Stimulated activated CD4-positive, alpha-beta T cell treated with anti-CD3 and anti-CD28 coated beads, Interleukin-1b, Interleukin-23, amount 100 ng/mL, for 4 hours (primary cell): ENCODE results near the gene EPHB6.

Experiments used
- DNase-seq, 2 donors: peaks; one replicate each; pipeline ENCODE4 v3.0.0-alpha.2; 2020; ENCODE audit warnings: low read depth in 2 of 2

Gene EPHB6

DNA sequence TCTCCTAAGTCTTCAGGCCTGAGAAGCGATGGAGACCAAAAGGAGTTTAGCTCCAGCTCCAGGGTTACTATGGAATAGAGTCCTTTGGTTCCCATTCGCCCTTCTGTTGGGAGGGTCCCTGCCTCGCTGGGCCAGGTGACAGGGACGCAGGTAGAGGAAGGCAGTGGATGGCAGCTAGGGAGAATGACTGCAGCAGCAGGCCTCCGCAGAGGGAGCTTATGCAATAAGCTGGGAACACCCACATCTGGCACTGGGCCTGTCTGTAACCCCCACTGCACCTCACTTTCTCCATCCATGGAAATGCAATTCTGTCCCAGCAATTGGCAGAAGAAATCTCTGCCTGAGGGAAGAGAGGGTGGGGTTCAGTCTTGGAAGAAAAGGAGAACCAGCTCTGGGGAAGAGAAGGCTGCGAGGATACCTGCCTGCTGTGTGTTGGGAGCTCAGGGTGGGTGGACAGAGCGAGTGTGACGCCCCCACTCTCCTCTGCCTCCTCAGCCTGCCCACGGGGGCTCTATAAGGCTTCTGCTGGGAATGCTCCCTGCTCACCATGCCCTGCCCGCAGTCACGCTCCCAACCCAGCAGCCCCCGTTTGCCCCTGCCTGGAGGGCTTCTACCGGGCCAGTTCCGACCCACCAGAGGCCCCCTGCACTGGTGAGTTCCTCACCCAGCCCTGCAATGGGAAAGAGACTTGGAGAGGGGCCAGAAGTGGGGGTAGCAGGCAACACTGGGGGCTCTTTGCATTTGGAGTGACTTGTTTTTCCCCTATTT is 10.3 kb downstream of the EPHB6 start:
- no peak for DNase-seq

DNA sequence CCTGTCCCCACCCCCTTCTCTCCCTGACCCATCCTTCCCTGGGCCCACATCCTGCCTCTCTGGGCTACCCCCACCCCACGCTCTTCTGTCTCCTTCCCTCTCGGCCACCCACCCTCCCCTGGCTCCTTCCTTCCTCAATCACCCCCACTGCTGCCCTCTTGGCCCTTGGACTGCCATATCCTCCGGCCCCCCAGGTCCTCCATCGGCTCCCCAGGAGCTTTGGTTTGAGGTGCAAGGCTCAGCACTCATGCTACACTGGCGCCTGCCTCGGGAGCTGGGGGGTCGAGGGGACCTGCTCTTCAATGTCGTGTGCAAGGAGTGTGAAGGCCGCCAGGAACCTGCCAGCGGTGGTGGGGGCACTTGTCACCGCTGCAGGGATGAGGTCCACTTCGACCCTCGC is 10.9 kb downstream of the EPHB6 start:
- no peak for DNase-seq

DNA sequence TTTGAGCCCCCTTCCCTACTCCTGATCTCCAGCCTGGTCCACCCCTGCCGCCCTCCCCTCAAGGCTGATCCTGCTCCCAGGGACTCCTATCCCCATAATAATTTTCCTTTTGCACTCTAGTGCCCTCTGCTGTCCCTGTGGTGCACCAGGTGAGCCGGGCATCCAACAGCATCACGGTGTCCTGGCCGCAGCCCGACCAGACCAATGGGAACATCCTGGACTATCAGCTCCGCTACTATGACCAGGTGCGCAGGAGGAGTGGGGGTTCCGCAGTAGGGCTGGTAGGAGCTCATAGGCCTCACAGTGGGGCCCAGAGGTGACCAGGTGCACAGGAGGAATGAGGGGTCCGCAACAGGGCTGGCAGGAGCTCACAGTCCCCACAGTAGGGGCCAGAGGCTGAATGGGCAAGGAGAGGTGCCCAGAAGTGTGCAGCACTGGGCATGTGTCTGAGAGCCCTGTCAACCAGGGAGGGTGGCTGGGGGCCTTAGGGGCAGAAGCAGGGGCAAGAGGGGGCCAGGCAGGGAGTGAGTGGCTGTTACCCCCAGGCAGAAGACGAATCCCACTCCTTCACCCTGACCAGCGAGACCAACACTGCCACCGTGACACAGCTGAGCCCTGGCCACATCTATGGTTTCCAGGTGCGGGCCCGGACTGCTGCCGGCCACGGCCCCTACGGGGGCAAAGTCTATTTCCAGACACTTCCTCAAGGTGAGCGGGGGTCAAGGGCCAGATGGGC is 11.7 kb downstream of the EPHB6 start:
- peak in 1 of 2 donors; percentile 15 for DNase-seq

DNA sequence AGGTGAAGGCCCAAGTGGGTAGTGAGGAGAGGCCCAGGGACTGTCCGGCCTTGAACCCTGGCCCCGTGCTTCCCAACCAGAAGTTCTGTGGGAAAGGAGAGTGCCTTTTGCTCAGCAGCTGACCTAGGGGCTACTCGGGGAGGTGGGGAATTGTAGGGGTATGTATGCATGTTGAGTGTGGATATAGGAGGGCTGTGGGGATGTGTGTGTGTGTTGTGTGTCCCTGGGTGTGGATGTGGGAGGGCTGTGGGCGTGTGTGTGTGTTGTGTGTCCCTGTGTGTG is 12.2 kb downstream of the EPHB6 start:
- no peak for DNase-seq

DNA sequence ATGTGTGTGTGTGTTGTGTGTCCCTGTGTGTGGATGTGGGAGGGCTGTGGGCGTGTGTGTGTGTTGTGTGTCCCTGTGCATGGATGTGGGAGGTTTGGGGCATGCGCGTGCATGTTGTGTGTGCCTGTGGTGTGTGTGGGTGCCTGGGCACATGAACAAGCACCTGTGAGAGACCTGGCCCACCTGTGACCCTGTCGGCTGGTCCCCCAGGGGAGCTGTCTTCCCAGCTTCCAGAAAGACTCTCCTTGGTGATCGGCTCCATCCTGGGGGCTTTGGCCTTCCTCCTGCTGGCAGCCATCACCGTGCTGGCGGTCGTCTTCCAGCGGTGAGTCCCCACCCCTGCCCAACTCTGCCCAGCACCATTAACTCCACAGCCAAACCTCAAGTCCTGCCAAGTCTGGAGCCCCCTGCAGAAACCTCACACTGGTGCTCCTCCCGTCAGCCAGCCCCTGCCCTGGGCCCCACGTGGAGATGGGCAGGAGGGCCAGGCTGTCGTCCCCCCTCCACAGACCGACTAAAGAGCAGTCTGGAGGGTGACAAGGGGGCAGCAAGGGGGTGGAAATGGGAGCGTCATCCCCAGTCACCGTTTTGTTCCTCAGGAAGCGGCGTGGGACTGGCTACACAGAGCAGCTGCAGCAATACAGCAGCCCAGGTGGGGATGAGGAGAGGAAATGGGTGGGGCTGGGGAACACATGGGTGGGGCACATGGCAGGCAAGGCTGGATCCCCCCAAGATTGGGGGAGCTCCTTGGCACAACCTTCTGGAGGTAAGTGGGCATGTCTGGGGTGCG is 12.7 kb downstream of the EPHB6 start:
- DNase-seq: no peak

DNA sequence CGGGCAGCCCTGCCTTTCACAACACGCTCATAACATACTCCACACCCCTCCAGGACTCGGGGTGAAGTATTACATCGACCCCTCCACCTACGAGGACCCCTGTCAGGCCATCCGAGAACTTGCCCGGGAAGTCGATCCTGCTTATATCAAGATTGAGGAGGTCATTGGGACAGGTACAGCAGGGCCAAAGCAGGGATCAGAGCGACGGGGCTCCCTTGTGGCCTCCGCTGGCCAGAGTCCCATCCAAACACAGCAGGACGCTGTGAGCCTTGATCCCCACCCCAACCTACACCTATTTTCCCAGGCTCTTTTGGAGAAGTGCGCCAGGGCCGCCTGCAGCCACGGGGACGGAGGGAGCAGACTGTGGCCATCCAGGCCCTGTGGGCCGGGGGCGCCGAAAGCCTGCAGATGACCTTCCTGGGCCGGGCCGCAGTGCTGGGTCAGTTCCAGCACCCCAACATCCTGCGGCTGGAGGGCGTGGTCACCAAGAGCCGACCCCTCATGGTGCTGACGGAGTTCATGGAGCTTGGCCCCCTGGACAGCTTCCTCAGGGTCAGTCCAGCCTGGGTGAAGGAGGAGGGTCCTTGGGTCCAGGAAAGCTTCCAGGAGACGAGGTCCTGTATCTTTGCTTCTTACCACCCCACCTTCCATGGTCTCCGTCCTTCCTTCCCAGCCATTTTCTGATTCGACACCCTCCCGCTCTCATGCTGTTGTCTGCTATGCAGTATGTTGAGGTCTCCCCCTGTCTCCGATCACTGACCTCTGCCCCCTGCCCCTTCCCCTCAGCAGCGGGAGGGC is 13.5 kb downstream of the EPHB6 start:
- no peak for DNase-seq

DNA sequence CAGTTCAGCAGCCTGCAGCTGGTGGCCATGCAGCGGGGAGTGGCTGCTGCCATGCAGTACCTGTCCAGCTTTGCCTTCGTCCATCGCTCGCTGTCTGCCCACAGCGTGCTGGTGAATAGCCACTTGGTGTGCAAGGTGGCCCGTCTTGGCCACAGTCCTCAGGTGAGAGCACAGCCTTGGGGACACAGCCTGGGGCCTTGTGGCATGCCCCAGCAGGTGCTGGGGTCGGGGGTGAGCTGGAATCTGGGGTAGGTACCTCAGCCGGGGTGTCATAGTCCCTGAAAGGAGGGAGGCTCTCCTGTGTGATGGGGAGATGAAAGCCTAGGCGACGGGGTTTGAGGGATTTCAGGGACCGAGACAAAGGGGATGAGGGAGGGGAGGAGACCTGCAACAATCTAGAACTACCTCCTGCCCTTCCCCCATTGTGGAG is 14.1 kb downstream of the EPHB6 start:
- no peak for DNase-seq

DNA sequence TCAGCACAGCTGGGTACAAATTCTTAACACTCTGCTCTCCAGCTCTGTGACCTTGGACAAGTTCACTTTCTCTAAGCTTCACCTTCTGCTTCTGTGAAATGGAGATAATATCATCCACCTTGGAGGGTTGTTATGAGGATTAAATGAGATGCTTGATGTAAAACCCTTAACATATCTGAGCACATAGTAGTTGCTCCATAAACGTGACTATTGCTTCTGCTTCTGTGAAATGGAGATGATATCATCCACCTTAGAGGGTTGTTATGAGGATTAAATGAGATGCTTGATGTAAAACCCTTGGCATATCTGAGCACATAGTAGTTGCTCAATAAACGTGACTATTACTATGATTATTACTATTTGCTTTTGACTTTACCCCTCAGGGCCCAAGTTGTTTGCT is 14.6 kb downstream of the EPHB6 start:
- no peak for DNase-seq

DNA sequence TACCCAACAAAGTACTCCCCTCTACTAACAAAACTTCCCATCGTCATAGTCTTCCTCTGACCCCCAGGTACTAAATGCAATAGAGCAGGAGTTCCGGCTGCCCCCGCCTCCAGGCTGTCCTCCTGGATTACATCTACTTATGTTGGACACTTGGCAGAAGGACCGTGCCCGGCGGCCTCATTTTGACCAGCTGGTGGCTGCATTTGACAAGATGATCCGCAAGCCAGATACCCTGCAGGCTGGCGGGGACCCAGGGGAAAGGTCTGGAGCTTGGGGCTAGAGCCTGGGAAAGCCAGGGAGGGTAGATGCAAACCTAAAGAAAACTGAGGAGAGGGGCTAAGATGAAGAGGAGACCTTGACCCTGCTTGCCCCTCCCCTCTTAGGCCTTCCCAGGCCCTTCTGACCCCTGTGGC is 15.3 kb downstream of the EPHB6 start:
- no peak for DNase-seq

DNA sequence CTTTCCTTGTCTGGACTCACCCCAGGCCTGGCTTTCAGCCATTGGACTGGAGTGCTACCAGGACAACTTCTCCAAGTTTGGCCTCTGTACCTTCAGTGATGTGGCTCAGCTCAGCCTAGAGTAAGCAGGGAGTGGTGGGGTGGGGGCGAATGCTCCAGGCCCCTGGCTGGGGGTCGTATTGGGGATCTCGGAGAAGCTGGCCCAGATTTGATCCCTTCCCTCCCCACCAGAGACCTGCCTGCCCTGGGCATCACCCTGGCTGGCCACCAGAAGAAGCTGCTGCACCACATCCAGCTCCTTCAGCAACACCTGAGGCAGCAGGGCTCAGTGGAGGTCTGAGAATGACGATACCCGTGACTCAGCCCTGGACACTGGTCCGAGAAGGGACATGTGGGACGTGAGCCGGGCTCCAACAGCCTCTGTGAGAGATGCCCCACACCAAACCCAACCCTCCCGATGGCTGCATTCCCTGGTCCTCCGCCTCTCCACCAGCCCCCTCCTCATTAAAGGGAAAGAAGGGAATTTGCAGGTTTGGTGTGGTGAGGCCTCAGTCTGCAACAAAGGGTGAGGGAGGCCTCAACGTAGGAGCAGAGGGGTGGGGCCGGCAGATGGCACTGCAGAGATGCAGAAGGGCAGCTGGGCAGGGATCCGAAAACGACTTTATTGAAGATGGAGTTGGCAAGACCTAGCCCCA is 15.8 kb downstream of the EPHB6 start:
- no peak for DNase-seq

DNA sequence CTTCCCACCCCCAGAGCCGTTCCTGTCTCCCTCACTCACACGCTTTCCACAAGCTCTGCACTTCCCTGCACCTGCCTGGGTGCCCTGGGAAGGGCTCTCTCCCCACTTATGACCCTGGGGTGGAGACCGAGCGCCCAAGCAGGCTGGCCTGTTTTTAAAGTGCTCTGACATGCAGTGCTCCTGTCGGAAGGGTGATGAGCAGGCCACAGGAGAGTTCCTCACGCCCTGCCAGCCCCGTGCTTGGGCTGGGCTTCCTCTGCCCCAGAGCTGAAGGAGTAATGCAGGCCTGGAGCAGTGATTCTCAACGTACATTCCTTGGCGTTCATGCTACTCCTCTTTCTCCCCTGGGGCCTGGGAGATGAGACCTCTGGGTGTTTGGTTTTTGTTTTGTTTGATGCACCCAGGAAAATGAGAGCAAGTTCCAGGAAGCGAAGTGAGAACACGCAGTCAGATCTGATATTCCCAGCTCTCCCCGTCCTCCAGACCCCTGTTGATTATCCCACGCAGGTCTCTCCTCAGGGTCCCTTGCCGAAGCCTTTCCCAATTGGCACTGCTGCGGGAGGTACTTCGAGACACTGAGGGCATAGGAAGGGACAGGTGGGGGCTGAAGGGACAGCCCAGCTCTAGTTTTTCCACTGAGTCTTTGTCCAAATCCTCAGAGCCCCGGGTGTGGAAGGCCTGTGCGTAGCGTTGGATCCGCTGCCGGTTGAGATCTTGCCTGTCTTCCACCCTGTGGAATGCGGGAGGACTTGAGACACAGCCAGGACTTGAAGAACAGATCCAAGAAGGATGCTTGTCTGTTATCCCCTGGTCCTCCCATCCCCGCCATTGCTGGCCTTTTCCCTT is 16.6 kb downstream of the EPHB6 start:
- no peak for DNase-seq

DNA sequence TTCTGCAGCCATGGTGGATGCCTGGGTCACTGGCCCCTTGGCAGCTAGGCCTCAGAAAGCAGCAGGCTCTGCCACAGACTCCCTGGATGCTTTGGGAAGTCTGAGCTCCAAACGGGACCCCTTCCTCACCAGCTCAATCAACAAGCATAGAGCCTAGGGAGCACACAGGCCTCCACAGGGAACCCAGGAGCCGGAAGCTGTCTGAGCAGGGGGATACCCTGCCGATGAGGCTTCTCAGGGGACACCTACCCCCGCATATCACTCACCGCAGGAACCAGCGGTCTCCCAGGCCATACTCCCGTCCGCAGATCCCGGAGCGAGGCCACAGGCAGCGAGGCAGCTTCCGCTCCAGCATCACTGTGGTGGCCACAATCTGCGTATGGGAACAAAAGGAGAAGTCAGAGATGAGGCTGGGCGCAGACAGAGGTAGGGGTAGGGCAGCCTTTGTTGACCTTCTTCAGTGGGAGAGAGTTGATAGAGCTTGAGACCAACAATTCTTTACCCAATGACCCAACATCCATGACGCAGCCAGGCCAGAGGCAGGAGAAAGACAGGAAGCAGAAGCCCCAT is 17.3 kb downstream of the EPHB6 start:
- DNase-seq: no peak

DNA sequence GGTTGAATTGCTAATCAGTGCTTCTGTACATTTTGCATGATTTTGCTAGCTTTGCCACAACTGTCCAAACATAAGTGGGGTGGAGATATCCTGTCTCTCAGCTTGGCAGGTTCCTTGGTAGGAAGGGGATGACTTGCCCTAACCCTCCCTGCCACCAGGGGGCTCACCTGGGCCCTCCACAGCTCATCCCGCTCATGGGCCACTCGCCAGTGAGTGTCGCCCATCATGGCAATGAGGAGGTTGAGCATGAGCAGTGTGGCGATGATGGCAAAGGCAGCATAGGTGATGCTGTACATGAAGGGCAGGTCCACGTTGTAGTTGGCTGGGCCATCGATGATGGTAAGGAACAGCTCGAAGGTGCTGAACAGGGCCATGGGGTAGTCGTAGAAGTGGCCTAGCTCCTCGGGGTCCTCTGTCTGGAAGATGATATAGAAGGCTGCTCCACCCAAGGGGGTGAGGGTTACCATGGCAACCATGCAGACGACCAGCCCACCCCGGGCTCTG is 18.5 kb downstream of the EPHB6 start:
- DNase-seq: no peak

DNA sequence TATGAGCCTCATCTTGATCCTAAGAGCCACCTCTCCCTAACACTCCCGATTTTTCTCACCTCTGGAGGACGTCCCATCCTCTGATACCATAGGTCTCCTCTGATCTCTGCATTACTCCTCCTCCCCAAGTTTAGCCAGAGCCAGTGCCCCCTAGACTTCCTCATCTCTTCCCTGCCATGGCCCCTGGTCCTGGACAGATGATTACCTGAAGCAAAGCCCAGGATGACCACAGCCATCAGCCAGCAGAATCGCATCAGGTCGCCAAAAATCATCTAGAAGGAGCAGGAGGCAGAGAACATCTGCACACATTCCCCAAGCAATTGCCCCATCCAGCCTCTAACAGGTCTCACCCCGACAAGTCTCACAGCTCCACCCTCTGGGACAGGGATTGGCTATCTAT is 19.0 kb downstream of the EPHB6 start:
- no peak for DNase-seq

DNA sequence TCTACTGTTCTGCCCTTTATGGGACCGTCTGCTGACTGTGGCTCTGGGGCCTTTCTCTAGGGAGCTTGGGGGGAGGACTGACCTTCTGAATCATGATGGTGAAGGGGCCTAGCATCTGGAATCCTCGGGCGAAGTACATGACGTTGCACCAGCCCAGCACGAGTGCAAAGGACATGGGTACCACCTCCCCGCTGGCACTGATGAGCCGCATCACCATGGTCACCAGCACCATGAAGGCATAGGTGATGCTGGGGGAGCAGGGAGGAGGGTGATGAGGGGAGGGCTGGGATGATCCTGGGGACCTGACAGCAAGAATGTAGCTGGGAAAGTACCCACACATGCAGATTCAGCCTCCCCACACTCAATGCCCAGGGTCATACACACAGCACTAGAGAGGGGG is 19.5 kb downstream of the EPHB6 start:
- DNase-seq: no peak

DNA sequence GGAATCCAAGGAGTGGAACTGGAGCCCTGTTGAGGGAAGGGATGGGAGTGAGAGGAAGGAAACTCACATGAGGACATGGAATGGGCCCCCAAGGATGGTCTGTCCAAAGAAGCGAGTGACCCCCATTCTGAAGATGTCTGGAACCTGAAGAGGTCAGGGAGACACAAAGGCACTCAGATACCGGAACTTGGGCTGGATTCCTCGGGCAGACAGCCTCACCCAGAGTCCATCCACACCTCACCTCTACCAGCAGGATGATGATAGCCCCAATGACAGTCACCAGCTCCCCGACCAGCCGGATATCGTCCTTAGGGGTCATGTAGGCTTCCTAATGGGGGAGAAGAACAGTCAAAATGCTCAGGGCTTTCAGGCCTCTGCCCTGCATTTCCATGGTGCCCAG is 20.0 kb downstream of the EPHB6 start:
- DNase-seq: no peak

DNA sequence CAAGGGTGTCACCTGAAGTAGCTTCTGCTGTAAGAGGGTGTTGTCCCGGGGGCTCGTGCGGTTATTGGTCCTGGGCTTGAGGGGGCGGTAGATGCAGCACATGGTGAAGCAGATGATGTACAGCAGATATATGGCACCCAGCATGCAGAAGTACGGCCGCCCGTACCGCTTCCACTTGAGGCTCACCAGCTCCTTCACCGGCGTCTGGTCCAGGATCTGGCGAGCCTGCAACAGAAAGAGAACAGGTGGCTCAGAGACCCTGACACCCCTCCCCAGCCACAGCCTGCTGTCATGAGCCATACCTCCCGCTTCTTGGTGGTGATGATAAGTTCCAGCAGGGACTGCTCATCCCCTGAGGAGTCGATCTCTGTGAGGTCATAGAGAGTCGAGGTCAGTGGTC is 20.6 kb downstream of the EPHB6 start:
- DNase-seq: no peak

DNA sequence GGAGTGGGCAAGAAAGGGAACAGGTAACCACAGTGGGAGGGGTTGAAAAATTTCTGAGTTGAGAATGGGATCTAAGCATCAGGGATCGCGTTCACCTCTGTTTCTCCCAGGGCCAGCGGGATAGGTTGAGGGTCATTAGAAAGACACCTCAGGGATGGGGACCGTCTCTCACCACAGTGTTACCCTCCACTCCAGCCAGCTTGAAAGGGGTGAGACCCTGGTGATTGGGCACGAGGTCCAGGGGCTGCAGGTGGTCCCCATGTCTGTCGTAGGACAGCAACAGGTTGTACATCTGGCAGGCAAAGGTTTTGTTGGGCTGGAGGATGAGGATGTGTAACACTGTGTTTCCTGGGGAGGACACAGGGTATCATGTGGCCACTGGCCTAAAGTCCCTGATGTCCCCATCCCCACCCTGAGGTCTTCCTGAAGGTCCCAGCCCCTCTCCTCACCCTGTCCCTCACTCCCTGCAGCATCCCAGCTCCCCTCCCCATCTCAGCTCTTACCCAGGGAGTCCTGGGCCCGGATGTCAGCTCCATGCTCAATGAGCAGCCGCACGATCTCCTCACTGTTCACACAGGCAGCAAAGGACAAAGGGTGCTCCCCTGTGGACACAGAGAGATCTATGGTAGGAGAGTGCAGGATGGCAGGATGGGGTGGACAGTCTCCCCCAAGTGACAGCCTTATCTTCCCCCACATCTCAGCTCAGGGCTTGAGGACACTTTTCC is 21.5 kb downstream of the EPHB6 start:
- no peak for DNase-seq
